K562 (cell line): ENCODE results near the gene LTN1. TPM values are rescaled to one million over a fixed set of nuclear protein-coding genes. Genes with fewer than 3 reads are reported as not detected.

Experiments used
- BRD9 ChIP-seq: fragments of 450-650 bp; IDR thresholded peaks from 2 replicates; pipeline ENCODE4 v1.6.1; 2018; ENCODE audit warnings: low read depth; ENCODE audit not compliant: partially characterized antibody
- BRF1 ChIP-seq: IDR thresholded peaks from 3 replicates; pipeline ENCODE4 v1.6.1; 2011; ENCODE audit warnings: borderline replicate concordance, mild to moderate bottlenecking; ENCODE audit not compliant: insufficient read length; ENCODE audit errors: extremely low read depth
- CEBPZ ChIP-seq: fragments of 150-350 bp; IDR thresholded peaks from 2 replicates; pipeline ENCODE4 v1.6.1; 2014; ENCODE audit warnings: low read depth, mild to moderate bottlenecking, low read length, borderline replicate concordance
- CHD4 ChIP-seq: fragments of 200-600 bp; sonication (generic); IDR thresholded peaks from 3 replicates; pipeline ENCODE4 v1.6.1; 2012; ENCODE audit warnings: low read depth, mild to moderate bottlenecking, mixed read lengths, low read length, inconsistent platforms; ENCODE audit not compliant: insufficient read depth, insufficient replicate concordance, poor library complexity, severe bottlenecking
- HMG20B ChIP-seq: fragments of 250-450 bp; sonication (Bioruptor Pico); IDR thresholded peaks from 2 replicates; pipeline ENCODE4 v1.5.0; 2021; ENCODE audit warnings: mild to moderate bottlenecking
- PHB2 ChIP-seq: fragments of 450-650 bp; IDR thresholded peaks from 2 replicates; pipeline ENCODE4 v1.6.1; 2017; ENCODE audit warnings: low read depth
- POU5F1 ChIP-seq: fragments of 150-350 bp; IDR thresholded peaks from 2 replicates; pipeline ENCODE4 v1.6.1; 2014; ENCODE audit warnings: borderline replicate concordance, low read length, low read depth, mild to moderate bottlenecking; ENCODE audit not compliant: partially characterized antibody
- ZNF280B ChIP-seq: fragments of 250-450 bp; sonication (Bioruptor Pico); IDR thresholded peaks from 2 replicates; pipeline ENCODE4 v1.5.1; 2021; ENCODE audit warnings: mild to moderate bottlenecking
- ZNF764 ChIP-seq: fragments of 250-450 bp; sonication (Bioruptor Pico); IDR thresholded peaks from 2 replicates; pipeline ENCODE4 v1.4.0; 2020; ENCODE audit warnings: low read depth, mild to moderate bottlenecking, moderate library complexity
- polyA plus RNA-seq, 8 experiments: library from polyadenylated mRNA; depleted of rRNA in 4 of 8; stranded (reverse) in 5 of 8; unstranded in 3 of 8; fragments of >200 nt; fragmentation: Nextera tagmentation in 2 of 8; fragmentation: Illumina TruSeq in 1 of 8; extraction: Ambion mirVana in 2 of 8; extraction: Trizol in 1 of 8; gene quantifications; 2 replicates each; pipeline versions ENCODE4 v1.2.1 to v1.2.3, GENCODE V29; 2011 to 2014; ENCODE audit warnings: inconsistent platforms in 1 of 8, missing spikeins in 1 of 8
- total RNA-seq, 7 experiments: library from RNA; depleted of rRNA in 6 of 7; stranded (reverse); fragments of >200 nt in 6 of 7; fragmentation: Illumina TruSeq in 2 of 7; extraction: Trizol in 2 of 7; gene quantifications; 2 replicates each; pipeline versions ENCODE4 v1.2.1 to v1.2.3, GENCODE V29; 2011 to 2021; ENCODE audit warnings: low replicate concordance in 1 of 7

LTN1 gene
- total and polyA plus RNA-seq, 9 of the 15 experiments (the other 6 are each of a cell fraction or from before 2014, with no cell fraction given): 15.7 to 49.6 (median 28.7) TPM

GRCh38 chr21:28922368-28922767 is 70.3 kb downstream of the LTN1 start (continued):
- no peak for TF ChIP-seq CEBPZ
- no peak for TF ChIP-seq CHD4
- no peak for TF ChIP-seq ZNF764 (CRISPR knock-in tag)
- no peak for TF ChIP-seq HMG20B (CRISPR knock-in tag)
- TF ChIP-seq POU5F1: no peak
- TF ChIP-seq BRD9: no peak
- no peak for TF ChIP-seq PHB2
- TF ChIP-seq BRF1: no peak
- TF ChIP-seq ZNF280B (CRISPR knock-in tag): no peak
